Metanephros (tissue), 1 donor: ENCODE measurements around the gene EGR2. TPM values are rescaled to one million over a fixed set of nuclear protein-coding genes. Genes with fewer than 3 reads are reported as not detected.

Source experiments
- total RNA-seq: library from RNA; depleted of rRNA; stranded (reverse); fragments of >200 nt; gene quantifications from one replicate; pipeline ENCODE4 v1.2.3, GENCODE V29; 2014

EGR2 gene
- total RNA-seq: 0.76 TPM

GRCh38 chr10:62816331-62817120, at the start of gene EGR2:
EGR2 (minus strand) TSS chr10:62816366; CDS start chr10:62816029, 337 bp downstream.

GRCh38 chr10:62804356-62805230, 11.6 kb downstream of the EGR2 start, which contains the start of gene ADO:
ADO (plus strand) TSS chr10:62804720; CDS start chr10:62805060, 340 bp downstream.

Other genes starting within 250 kb of the EGR2 start
- gene ADO, start 11.6 kb downstream of the EGR2 start, total RNA-seq: 30.7 TPM